Activated CD4-positive, CD25-positive, alpha-beta regulatory T cell treated with anti-CD3 and anti-CD28 coated beads, Interleukin-2, amount 50 U/mL, for 24 hours (primary cell): ENCODE results near the gene ZDHHC14.

Experiments
- ATAC-seq, 2 donors: fragments of 150-1000 bp; cut with Tn5 transposase; one replicate each; pipeline ENCODE4 v1.10.0; 2021; ENCODE audit warnings: mild to moderate bottlenecking in 1 of 2, moderate library complexity in 1 of 2

The ZDHHC14 gene

GRCh38 chr6:157653521-157653920, 272.5 kb downstream of the ZDHHC14 start:
- no peak for ATAC-seq

- ATAC-seq = no peak
These were observed 274.1 kb downstream of the ZDHHC14 start for GRCh38 chr6:157655139-157655538.

- ATAC-seq = no peak
These were observed 275.5 kb downstream of the ZDHHC14 start for GRCh38 chr6:157656437-157656997.

DNA sequence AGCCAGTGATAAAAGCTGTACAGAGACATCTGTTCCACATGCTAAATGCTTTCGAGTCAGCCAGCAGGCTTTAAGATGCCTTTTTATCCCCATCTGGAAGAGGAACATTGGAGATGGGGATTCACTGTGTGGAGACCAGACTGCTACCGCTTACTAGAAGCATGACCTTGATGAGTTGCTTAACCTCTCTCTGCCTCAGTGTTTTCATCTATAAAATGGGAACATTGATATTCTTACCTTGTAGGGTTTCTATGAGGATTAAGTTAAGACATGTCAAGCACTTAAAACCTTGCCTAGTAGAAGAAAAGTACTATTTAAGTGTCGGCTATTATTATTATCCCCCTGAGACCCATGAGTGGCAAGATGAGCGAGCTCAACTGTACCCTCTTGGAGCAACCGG, 276.8 kb downstream of the ZDHHC14 start:
- ATAC-seq = no peak

- ATAC-seq = no peak
These were observed 277.3 kb downstream of the ZDHHC14 start for GRCh38 chr6:157658301-157658700.

DNA sequence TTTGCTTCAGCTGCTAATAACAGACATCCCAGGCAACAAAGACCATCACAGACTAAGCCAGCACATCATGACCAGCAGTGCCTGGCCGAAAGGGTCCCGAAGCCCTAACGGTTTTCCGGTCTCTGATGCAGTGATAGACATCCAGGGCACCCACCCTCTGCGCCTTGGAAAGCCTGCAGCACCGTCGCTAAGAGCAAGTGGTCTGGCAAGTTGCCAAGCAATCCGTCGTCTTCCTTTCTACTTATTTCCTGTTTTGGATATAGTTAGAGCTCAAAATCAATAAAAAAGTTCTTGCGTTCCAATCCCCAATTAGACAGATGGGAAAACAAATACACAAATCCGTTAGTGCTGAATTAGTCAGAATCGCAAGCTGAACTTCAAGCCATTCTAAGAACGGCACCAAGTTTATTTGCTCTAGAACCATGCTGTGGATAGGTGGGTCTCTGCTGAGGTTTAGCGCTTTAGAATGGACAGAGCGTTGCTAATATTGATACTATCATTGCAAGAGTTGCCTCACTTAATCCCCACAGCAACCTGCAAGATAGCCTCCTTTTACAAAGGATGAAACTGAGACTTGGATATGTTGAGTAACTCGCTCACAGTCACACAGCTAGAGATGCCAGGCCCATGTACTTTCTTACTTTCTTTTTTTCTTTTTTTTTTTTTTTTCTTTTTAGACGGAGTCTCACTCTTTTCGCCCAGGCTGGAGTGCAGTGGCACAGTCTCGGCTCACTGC, 278.7 kb downstream of the ZDHHC14 start:
- no peak for ATAC-seq

- no peak for ATAC-seq
These were observed 279.4 kb downstream of the ZDHHC14 start for GRCh38 chr6:157660414-157660813.

- ATAC-seq = no peak
These were observed 280.7 kb downstream of the ZDHHC14 start for GRCh38 chr6:157661652-157662051.

DNA sequence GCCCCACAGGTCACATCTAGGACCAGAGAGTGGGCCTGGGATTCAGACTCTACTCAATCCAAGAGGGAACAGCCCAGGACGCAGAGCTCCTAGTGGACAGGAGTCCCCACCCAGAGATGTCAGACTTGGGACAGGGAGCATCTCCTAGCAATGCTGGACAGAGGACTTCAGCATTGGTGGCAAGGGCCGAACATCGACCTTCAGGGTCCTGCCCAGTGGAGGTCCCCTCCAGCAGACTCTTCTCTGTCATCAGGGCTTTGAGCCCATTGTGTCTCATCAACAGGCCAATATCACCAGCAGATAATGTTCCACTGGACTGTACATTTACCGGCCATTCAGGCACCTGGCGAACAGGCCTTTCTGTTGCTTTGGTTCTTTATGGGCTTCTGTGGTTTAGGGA, 282.3 kb downstream of the ZDHHC14 start:
- ATAC-seq = no peak

DNA sequence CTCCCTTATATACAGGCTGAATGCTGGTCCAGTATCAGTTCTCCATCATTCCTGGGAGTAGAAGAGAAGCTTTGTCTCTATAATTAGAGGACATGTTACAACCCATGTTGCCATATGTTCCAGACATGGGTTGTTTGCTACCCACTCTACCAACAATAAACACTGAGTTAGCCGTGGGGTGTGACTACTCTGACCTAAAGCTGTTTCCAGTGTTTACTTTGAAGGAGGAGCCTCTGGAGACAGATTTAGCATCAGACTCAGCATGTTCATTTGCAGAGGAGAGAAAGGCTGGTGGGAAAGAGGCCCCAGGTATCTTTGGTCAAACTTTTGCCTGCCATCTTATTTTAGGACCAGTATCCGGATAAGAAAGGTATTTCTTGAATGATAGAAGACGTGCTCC, 284.2 kb downstream of the ZDHHC14 start:
- no peak for ATAC-seq

- no peak for ATAC-seq
These were observed 285.7 kb downstream of the ZDHHC14 start for GRCh38 chr6:157666729-157667128.

DNA sequence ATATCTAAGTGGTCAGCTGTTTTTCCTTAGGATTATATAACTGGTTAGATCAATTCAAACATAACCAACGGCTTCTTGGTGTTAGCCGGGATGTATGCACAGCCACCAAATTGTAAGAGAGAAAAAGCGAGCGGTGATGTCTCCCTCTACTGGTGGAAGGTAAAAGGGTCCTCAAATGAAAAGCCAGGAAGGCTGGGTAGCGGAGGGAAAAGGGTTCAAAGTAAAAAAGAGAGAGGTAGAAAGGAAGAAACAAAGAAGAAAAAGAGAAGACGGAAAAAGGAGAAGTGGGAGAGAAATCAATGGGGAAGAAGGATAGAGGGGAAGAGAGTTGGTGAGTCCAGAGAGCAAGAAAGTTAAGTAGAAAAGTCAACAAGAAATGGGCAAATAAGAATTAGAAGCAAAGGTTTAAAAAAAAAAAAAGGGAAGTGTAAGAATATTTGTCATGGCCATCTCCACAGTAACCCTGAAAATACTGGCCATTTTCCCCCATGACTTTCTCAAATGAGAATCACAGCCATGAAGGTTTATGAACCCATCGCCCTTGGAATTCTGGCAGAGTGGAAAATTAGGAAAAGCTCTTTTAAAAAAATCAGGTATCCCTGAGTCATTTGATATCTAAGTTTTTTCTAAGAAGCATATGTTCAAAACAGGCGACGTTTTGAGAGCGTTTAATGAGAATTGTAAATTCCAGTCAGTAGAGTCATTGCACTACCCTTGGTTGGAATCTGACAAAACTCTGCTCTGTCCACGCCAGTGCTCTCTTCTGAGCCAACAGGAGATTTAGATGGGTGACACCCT, 286.4 kb downstream of the ZDHHC14 start:
- ATAC-seq = peak; percentile 35 to 49

DNA sequence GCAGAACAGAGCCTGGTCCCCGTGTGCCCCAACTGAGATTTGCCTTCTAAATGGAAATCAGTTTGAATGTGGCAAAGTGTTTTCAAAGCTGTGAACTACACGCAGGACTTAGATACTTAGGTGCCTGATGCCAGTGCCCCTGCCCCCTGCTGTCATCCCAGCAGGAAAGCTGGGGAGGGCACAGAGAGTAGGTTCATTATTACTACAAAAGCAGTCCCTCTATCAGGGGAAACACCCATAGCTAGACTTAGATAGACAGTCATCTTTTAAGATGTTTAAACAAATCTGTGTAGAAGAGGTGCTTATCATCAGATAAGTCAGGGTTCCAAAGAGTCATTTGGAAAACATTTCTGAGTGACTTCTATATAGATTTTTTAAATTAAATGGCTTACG, 287.0 kb downstream of the ZDHHC14 start:
- peak in 1 of 2 donors; percentile 81 for ATAC-seq

DNA sequence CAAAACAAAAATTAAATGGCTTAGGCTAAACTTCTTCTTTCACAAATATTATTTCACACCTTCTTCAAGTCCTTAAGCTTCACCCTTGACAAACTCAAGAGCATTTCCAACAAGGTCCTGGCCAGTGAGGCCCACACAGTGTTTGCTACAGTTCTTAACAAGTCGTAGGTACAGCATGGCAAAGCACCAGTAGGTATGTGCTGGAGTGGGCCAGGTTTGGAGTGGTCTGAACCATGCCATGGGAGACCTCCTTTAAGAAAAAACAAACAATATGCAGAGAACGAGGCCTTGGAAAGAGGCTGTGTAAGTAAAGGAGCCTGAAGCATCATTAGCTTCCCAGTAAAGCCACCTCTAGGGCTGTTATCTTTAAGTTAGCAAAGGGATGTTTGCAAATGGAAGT, 287.7 kb downstream of the ZDHHC14 start:
- ATAC-seq = no peak

GRCh38 chr6:157669323-157669722, 288.3 kb downstream of the ZDHHC14 start:
- no peak for ATAC-seq

DNA sequence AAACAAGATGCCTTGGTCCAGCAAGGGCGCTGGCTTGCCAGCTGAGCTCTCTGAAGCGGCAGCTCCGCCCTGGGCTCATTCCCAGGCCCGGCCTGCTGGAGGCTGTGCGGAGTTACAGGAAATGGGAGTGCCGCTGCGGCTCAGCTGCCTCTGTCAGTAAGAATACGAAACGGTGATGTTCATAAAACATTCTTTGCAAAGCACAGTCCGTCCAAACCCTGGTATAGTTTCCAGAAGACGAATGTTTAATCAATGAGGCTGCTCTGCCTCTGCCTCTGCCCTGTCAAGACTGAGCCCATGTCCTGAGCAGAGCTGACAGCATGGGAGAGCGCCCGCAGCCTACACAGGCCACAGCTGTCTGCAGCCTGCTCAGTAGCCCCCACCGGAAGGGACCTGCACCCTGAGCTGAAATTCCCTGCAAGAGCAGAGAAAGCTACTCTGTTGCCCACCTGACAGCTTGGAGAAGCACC, 288.8 kb downstream of the ZDHHC14 start:
- ATAC-seq = no peak

GRCh38 chr6:157670466-157671186, 289.6 kb downstream of the ZDHHC14 start:
- ATAC-seq = no peak

- ATAC-seq = no peak
These were observed 291.9 kb downstream of the ZDHHC14 start for GRCh38 chr6:157672726-157673412.

- no peak for ATAC-seq
These were observed 292.6 kb downstream of the ZDHHC14 start for GRCh38 chr6:157673596-157673995.

DNA sequence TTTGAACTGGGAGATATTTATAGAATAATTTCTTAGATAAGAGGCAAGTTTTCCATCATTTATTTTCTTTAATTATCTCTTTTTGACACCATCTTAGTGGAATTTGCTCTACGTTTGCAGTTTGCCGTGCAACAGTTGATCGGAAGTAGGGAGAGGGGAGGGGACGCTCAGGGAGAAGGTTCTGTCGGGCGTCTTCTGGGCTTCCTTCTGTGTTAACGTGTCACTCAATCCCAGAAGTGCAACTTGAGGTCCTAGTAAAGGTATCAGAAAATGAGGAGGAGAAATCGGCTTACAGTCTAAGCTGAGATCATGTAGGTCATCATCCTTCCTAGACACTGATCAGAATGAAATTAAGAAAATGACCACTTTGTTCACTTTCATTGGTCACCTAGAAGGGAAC, 293.1 kb downstream of the ZDHHC14 start:
- ATAC-seq = no peak

- ATAC-seq = no peak
These were observed 294.8 kb downstream of the ZDHHC14 start for GRCh38 chr6:157675831-157676230.

GRCh38 chr6:157676241-157676640, 295.3 kb downstream of the ZDHHC14 start:
- no peak for ATAC-seq
